HepG2 (cell line): Measurements from ENCODE around the gene UTRN. TPM values are rescaled to one million over a fixed set of nuclear protein-coding genes. Genes with fewer than 3 reads are reported as not detected.

Source experiments
- ATAC-seq: fragments of 200-7000 bp; cut with Tn5 transposase; 3 replicates; pipeline ENCODE4 v1.9.1; 2020; ENCODE audit warnings: mild to moderate bottlenecking, moderate library complexity
- BruUV-seq: library from RNA; stranded (reverse); fragments of 400-500 nt; replicated peaks from 2 replicates; lab custom pipeline; 2021; lab: Mats Ljungman, UMichigan
- CTCF ChIA-PET: fragments of 300-600 bp; formaldehyde crosslinking; extraction: SDS; loops from one replicate; lab custom pipeline; 2021; ENCODE audit warnings: low total read pairs, inconsistent platforms, low intra/inter-chr PET ratio; lab: Yijun Ruan, JAX
- POLR2A ChIA-PET: fragments of 350-600 bp; sonication (Branson Sonifier 250); formaldehyde crosslinking; loops from one replicate; lab custom pipeline; 2020; ENCODE audit warnings: antibody characterized with exemption, inconsistent platforms; lab: Yijun Ruan, JAX
- DNase-seq: peaks from one replicate; pipeline ENCODE4 v3.0.0-alpha.2; 2015; ENCODE audit warnings: low spot score
- FAIRE-seq: peaks from 3 replicates; lab custom pipeline; 2011; peaks lifted over from hg19 to GRCh38; lab: Jason Lieb, UNC
- H2AFZ ChIP-seq: one replicate; pipeline ENCODE4 v1.6.1; 2011; ENCODE audit warnings: low read length, inconsistent platforms
- H3K27ac ChIP-seq: fragments of 300-600 bp; 3 replicates; pipeline ENCODE4 v1.8.0; 2011; ENCODE audit warnings: mixed run types, mild to moderate bottlenecking, mixed read lengths, low read length, inconsistent platforms; ENCODE audit not compliant: insufficient read depth; ENCODE audit errors: extremely low read length
- H3K27me3 ChIP-seq, 2 experiments: fragments of 200-600 bp in 1 of 2; 2 replicates in 1 of 2; 3 replicates in 1 of 2; pipeline versions ENCODE4 v1.6.0 to v1.8.0; 2011; ENCODE audit warnings: low read length in 2 of 2, mild to moderate bottlenecking in 2 of 2, moderate library complexity in 2 of 2, inconsistent platforms in 1 of 2; ENCODE audit not compliant: insufficient read depth in 2 of 2, control insufficient read depth in 1 of 2
- H3K36me3 ChIP-seq, 2 experiments: fragments of 200-600 bp in 1 of 2; replicated peaks in 1 of 2; 2 replicates in 1 of 2; 3 replicates in 1 of 2; pipeline versions ENCODE4 v1.5.1 to v1.8.0; 2011; ENCODE audit warnings: low read length in 2 of 2, inconsistent platforms in 1 of 2; ENCODE audit not compliant: insufficient read depth in 2 of 2, control insufficient read depth in 1 of 2
- H3K4me1 ChIP-seq: 2 replicates; pipeline ENCODE4 v1.5.1; 2012; ENCODE audit warnings: low read length, inconsistent platforms; ENCODE audit not compliant: insufficient read depth
- H3K4me2 ChIP-seq: 2 replicates; pipeline ENCODE4 v1.6.0; 2011; ENCODE audit warnings: low read depth, low read length, inconsistent platforms
- H3K4me3 ChIP-seq, 3 experiments: fragments of 200-600 bp in 1 of 3; sonication (generic), shearing (Covaris generic) in 1 of 3; replicated peaks in 1 of 3; 2 replicates each; pipeline ENCODE4 v1.5.1; 2011 to 2016; ENCODE audit warnings: low read length in 3 of 3, inconsistent platforms in 2 of 3, low read depth in 2 of 3, mild to moderate bottlenecking in 2 of 3, control low read depth in 1 of 3, mixed read lengths in 1 of 3; ENCODE audit not compliant: insufficient read depth in 1 of 3
- H3K79me2 ChIP-seq: one replicate; pipeline ENCODE4 v1.6.1; 2011; ENCODE audit warnings: low read length, inconsistent platforms; ENCODE audit not compliant: insufficient read depth
- H3K9ac ChIP-seq: 2 replicates; pipeline ENCODE4 v1.6.0; 2011; ENCODE audit warnings: mild to moderate bottlenecking, low read depth, low read length, inconsistent platforms; ENCODE audit not compliant: insufficient read depth
- H3K9me3 ChIP-seq: 2 replicates; pipeline ENCODE4 v1.5.1; 2012; ENCODE audit warnings: mild to moderate bottlenecking, low read length
- H4K20me1 ChIP-seq: 2 replicates; pipeline ENCODE4 v1.6.0; 2011; ENCODE audit warnings: inconsistent platforms, mild to moderate bottlenecking, low read length, moderate library complexity; ENCODE audit not compliant: insufficient read depth
- GMEB2 ChIP-seq: IDR thresholded peaks from 2 replicates; pipeline ENCODE4 v1.6.1; 2016; ENCODE audit warnings: missing biosample characterization, missing genetic modification reagents, low read depth
- MEIS1 ChIP-seq: sonication (generic); formaldehyde crosslinking; IDR thresholded peaks from 2 replicates; pipeline ENCODE4 v1.9.0; 2021; ENCODE audit warnings: mild to moderate bottlenecking, missing genetic modification reagents, moderate library complexity, borderline replicate concordance
- NCOA1 ChIP-seq: sonication (generic); formaldehyde crosslinking; IDR thresholded peaks from 2 replicates; pipeline ENCODE4 v1.9.0; 2021; ENCODE audit warnings: missing genetic modification reagents
- PCBP2 ChIP-seq: fragments of 200-400 bp; formaldehyde crosslinking; optimal IDR thresholded peaks from 2 replicates; pipeline ENCODE3; 2018; ENCODE audit warnings: low read length, low read depth; ENCODE audit not compliant: poor library complexity, severe bottlenecking
- ZBTB33 ChIP-seq: sonication (generic); formaldehyde crosslinking; IDR thresholded peaks from 2 replicates; pipeline ENCODE4 v1.4.0; 2020; ENCODE audit warnings: missing genetic modification reagents
- ZNF639 ChIP-seq: conservative IDR thresholded peaks from 2 replicates; pipeline ENCODE4 v1.6.1; 2018; ENCODE audit warnings: missing genetic modification reagents
- ZNF788 ChIP-seq: sonication (generic); formaldehyde crosslinking; IDR thresholded peaks from 2 replicates; pipeline ENCODE4 v1.5.0; 2020; ENCODE audit warnings: mild to moderate bottlenecking, missing genetic modification reagents, borderline replicate concordance
- WGBS: methylation state at CpG from one replicate; pipeline ENCODE4 v1.1.6; 2017; ENCODE audit warnings: low lambda C conversion rate; 5-methylcytosine and 5-hydroxymethylcytosine counted together
- in situ Hi-C: cut with HindIII; loops from 2 replicates; pipeline ENCODE4 v1.10.0; 2017; ENCODE audit warnings: low pct_unique_long_range_greater_than_20kb; ENCODE audit not compliant: extremely low pct_ligation_motif_present
- intact Hi-C: fragments of 100-400 bp; cut with micrococcal nuclease; formaldehyde crosslinking; loops from one replicate; pipeline ENCODE4 v1.10.0; 2022; ENCODE audit not compliant: unreplicated experiment
- polyA plus RNA-seq, 8 experiments: library from polyadenylated mRNA; depleted of rRNA in 3 of 8; stranded (reverse) in 7 of 8; unstranded in 1 of 8; fragments of >200 nt; fragmentation: Illumina TruSeq in 4 of 8; extraction: Trizol in 4 of 8; gene quantifications; 2 replicates each; pipeline versions ENCODE4 v1.2.1 to v1.2.3, GENCODE V29; 2011 to 2016; ENCODE audit warnings: low read depth in 4 of 8, missing spikeins in 1 of 8, mixed read lengths in 1 of 8; ENCODE audit not compliant: insufficient read depth in 1 of 8
- total RNA-seq, 5 experiments: library from RNA; depleted of rRNA; stranded (reverse); fragments of >200 nt; fragmentation: Illumina TruSeq; extraction: Trizol; gene quantifications; 2 replicates each; pipeline ENCODE4 v1.2.3, GENCODE V29; 2016; ENCODE audit warnings: low read depth in 1 of 5
- TF ChIP-seq, protein P1 (sequence below): IDR thresholded peaks from 2 replicates; pipeline ENCODE4 v1.6.1; 2018; ENCODE audit warnings: missing genetic modification reagents, mild to moderate bottlenecking, missing compliant biosample characterization
- TF ChIP-seq, protein P2 (sequence below): sonication (generic); formaldehyde crosslinking; IDR thresholded peaks from 2 replicates; pipeline ENCODE4 v1.5.0; 2020; ENCODE audit warnings: mild to moderate bottlenecking, missing genetic modification reagents, borderline replicate concordance

The UTRN gene
- total and polyA plus RNA-seq, 2 of the 13 experiments (the other 11 are each of a cell fraction or from before 2014, with no cell fraction given): 102 to 116 TPM

DNA sequence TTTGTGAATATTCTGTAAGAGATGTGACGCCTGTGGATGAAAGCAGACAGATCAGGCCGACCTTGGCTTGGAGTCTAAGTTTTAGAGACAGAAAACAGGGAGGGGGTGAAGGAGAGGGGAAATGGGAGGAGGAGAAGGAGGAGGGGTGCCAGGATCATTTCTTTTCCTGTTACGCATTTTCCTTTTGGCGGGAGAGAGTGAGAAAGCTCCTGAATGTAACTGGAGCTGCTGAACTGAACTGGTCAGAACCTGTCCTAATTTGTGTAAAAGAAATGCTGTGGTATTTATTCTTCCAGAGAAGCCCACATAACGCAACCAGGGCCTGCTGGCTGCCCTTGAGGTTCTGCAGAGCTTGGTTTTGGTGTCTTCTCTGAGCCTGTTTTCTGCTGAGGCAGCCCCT is 41.9 kb downstream of the UTRN start (continued):
- TF ChIP-seq ZBTB33 (CRISPR knock-in tag): peak; percentile 60
- TF ChIP-seq PCBP2: peak; percentile 78
- TF ChIP-seq MEIS1 (CRISPR knock-in tag): no peak
- TF ChIP-seq, protein P1, sequence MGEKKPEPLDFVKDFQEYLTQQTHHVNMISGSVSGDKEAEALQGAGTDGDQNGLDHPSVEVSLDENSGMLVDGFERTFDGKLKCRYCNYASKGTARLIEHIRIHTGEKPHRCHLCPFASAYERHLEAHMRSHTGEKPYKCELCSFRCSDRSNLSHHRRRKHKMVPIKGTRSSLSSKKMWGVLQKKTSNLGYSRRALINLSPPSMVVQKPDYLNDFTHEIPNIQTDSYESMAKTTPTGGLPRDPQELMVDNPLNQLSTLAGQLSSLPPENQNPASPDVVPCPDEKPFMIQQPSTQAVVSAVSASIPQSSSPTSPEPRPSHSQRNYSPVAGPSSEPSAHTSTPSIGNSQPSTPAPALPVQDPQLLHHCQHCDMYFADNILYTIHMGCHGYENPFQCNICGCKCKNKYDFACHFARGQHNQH (CRISPR knock-in tag): 0 out of 2 replicates have a peak, but pooled peaks have one; percentile 26
- TF ChIP-seq ZNF788 (CRISPR knock-in tag): no peak

- Histone ChIP-seq H3K9ac (no peak overlapping the region), H3K79me2 (peaks cover 88% of the 10 kb centered on the region), H3K4me1 (peaks cover 69% of the 10 kb centered on the region), H3K9me3 (no peaks in the 10 kb centered on the region), H2AFZ (no peak overlapping the region), H4K20me1 (peaks cover 4% of the 10 kb centered on the region; the same call in 1 of the 2 replicates), H3K4me3 (no peak overlapping the region), H3K27ac (no peak overlapping the region), H3K4me2 (no peak overlapping the region), H3K27me3 (no peaks in the 10 kb centered on the region), H3K36me3 (peaks cover 19 to 41% of the 10 kb centered on the region in 2 experiments; a peak in 4 of 5 replicates)
- intact Hi-C loops: no loop called here
- 95% methylated on average over 10 of the region's 10 CpGs for WGBS
- DNase-seq (no peak), FAIRE-seq (no peak), ATAC-seq (peak; percentile 36)
- CTCF ChIA-PET: no interaction called here
- POLR2A ChIA-PET: interaction anchor here (0.9 kb wide), 1 partner anchor 12 kb away, joined by 3 read pairs; no protein-coding TSS in a partner anchor
- in situ Hi-C loops: no loop called here
- no TSS peak for BruUV-seq
- TF ChIP-seq NCOA1 (CRISPR knock-in tag) (no peak), ZNF639 (CRISPR knock-in tag) (no peak), GMEB2 (CRISPR knock-in tag) (no peak)
- TF ChIP-seq, protein P2, sequence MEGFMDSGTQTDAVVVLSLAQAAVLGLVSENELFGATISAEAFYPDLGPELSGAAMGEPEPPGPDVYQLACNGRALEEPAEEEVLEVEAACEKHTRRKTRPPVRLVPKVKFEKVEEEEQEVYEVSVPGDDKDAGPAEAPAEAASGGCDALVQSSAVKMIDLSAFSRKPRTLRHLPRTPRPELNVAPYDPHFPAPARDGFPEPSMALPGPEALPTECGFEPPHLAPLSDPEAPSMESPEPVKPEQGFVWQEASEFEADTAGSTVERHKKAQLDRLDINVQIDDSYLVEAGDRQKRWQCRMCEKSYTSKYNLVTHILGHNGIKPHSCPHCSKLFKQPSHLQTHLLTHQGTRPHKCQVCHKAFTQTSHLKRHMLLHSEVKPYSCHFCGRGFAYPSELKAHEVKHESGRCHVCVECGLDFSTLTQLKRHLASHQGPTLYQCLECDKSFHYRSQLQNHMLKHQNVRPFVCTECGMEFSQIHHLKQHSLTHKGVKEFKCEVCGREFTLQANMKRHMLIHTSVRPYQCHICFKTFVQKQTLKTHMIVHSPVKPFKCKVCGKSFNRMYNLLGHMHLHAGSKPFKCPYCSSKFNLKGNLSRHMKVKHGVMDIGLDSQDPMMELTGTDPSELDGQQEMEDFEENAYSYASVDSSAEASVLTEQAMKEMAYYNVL: no peak
These were observed 45.2 kb downstream of the UTRN start for GRCh38 chr6:144330017-144330987.
